Stimulated activated CD4-positive, alpha-beta T cell treated with anti-CD3 and anti-CD28 coated beads, Interleukin-12 subunit alpha, Interleukin-12 subunit beta, amount 100 ng/mL, for 4 hours (primary cell): ENCODE data around the gene WDR47.
A peak's percentile ranks its signal among the peaks of the same experiment; 100 is the strongest.
"Not testable (repeated sequence)": the region's sequence is repeated elsewhere in the genome, so short reads cannot be mapped to it uniquely, and the experiment has no call there.

Source experiments
- DNase-seq: peaks from one replicate; pipeline ENCODE4 v3.0.0-alpha.2; 2020

WDR47 gene

GRCh38 chr1:109050228-109050995 lies 8.5 kb upstream of the WDR47 start:
- DNase-seq = no peak

- DNase-seq = no peak
Measured at GRCh38 chr1:109048335-109048734, 6.4 kb upstream of the WDR47 start.

- DNase-seq = no peak
Measured at GRCh38 chr1:109047339-109047738, 5.4 kb upstream of the WDR47 start.

- no peak for DNase-seq
Measured at GRCh38 chr1:109046671-109047070, 4.8 kb upstream of the WDR47 start.

GRCh38 chr1:109045595-109045994 lies 3.7 kb upstream of the WDR47 start:
- no peak for DNase-seq

GRCh38 chr1:109040989-109041620 lies 797 bp downstream of the WDR47 start:
- DNase-seq = peak; percentile 13

GRCh38 chr1:109040627-109040988 lies 1.3 kb downstream of the WDR47 start:
- no peak for DNase-seq

- DNase-seq = no peak
Measured at GRCh38 chr1:109034382-109034781, 7.5 kb downstream of the WDR47 start.

- DNase-seq = not testable (repeated sequence)
Measured at GRCh38 chr1:109029493-109029892, 12.4 kb downstream of the WDR47 start.

GRCh38 chr1:109027841-109028240 lies 14.1 kb downstream of the WDR47 start:
- no peak for DNase-seq

- no peak for DNase-seq
Measured at GRCh38 chr1:109025694-109026093, 16.2 kb downstream of the WDR47 start.

- no peak for DNase-seq
Measured at GRCh38 chr1:109024646-109025045, 17.3 kb downstream of the WDR47 start.

- no peak for DNase-seq
Measured at GRCh38 chr1:109020693-109021257, 21.1 kb downstream of the WDR47 start.

GRCh38 chr1:109017719-109018118 lies 24.2 kb downstream of the WDR47 start:
- not testable (repeated sequence) for DNase-seq

- DNase-seq = no peak
Measured at GRCh38 chr1:109017134-109017533, 24.8 kb downstream of the WDR47 start.

GRCh38 chr1:109011335-109011734 lies 30.6 kb downstream of the WDR47 start:
- DNase-seq = no peak

GRCh38 chr1:108996622-108997021 lies 45.3 kb downstream of the WDR47 start:
- not testable (repeated sequence) for DNase-seq

- no peak for DNase-seq
Measured at GRCh38 chr1:108983114-108983513, 58.8 kb downstream of the WDR47 start.

GRCh38 chr1:108976658-108977057 lies 65.2 kb downstream of the WDR47 start:
- no peak for DNase-seq

GRCh38 chr1:108972951-108973350 lies 69.0 kb downstream of the WDR47 start:
- no peak for DNase-seq

- DNase-seq = no peak
Measured at GRCh38 chr1:108969346-108969745, 72.6 kb downstream of the WDR47 start.

GRCh38 chr1:108963052-108963686 lies 78.7 kb downstream of the WDR47 start, which contains the start of gene CLCC1:
TSS of gene CLCC1 (minus strand) at chr1:108963484. CDS start at chr1:108950437, 13,047 bp downstream.
- DNase-seq = peak; percentile 84

- DNase-seq = peak; percentile 19
Measured at GRCh38 chr1:108962681-108963051, 79.2 kb downstream of the WDR47 start.
